Lower leg skin (tissue), 4 donors: ENCODE data around the gene MYRF. TPM values are rescaled to one million over a fixed set of nuclear protein-coding genes. Genes with fewer than 3 reads are reported as not detected.

Source experiments
- DNase-seq, 2 donors: peaks; one replicate each; pipeline ENCODE4 v3.0.0-alpha.2; 2019; ENCODE audit warnings: low spot score in 2 of 2
- H3K4me3 ChIP-seq: fragments of 200-600 bp; sonication (generic); 2 replicates; pipeline ENCODE4 v1.5.1; 2017; ENCODE audit warnings: mild to moderate bottlenecking, low read depth; ENCODE audit not compliant: poor library complexity, severe bottlenecking
- CTCF ChIP-seq, 3 donors: fragments of 450-650 bp; IDR thresholded peaks; one replicate each; pipeline ENCODE4 v1.5.1; 2016; ENCODE audit warnings: antibody characterized with exemption in 3 of 3, mild to moderate bottlenecking in 3 of 3, moderate library complexity in 2 of 3
- POLR2A ChIP-seq, 2 donors: fragments of 450-650 bp; IDR thresholded peaks; one replicate each; pipeline ENCODE4 v1.6.1; 2016 to 2017; ENCODE audit warnings: antibody characterized with exemption in 2 of 2, mild to moderate bottlenecking in 1 of 2, moderate library complexity in 1 of 2
- WGBS, 2 donors: methylation state at CpG; one replicate each; pipeline ENCODE4 v1.1.5; 2018; 5-methylcytosine and 5-hydroxymethylcytosine counted together
- intact Hi-C: fragments of 100-400 bp; cut with DNase I; formaldehyde crosslinking; loops from one replicate; pipeline ENCODE4 v1.15.0; 2023; ENCODE audit warnings: low total_unique reads
- total RNA-seq, 4 donors: library from RNA; depleted of rRNA; stranded (reverse); fragments of >200 nt; gene quantifications; one replicate each; pipeline ENCODE4 v1.1.0, GENCODE V29; 2016

MYRF gene
- total RNA-seq, 4 donors from 2014 or later = 0.23 to 2.6 (median 1.4) TPM; not detected in 1

- no peak overlapping the region for H3K4me3 ChIP-seq
- no peak for DNase-seq
- intact Hi-C loops = no loop called here
- TF ChIP-seq POLR2A (IDR thresholded peaks at IDR 0.05) = no peak
- no peak for TF ChIP-seq CTCF (IDR thresholded peaks at IDR 0.05)
- 93 to 99% methylated on average over 6 of the region's 6 CpGs for WGBS, 2 donors
These were observed 39.6 kb upstream of the MYRF start for GRCh38 chr11:61712846-61713245.

- H3K4me3 ChIP-seq = no peak overlapping the region
- intact Hi-C loops = no loop called here
- WGBS, 2 donors = 75 to 76% methylated on average over 3 to 9 of the region's 9 CpGs
- no peak for TF ChIP-seq CTCF (IDR thresholded peaks at IDR 0.05)
- TF ChIP-seq POLR2A (IDR thresholded peaks at IDR 0.05) = no peak
- DNase-seq = no peak
These were observed 39.0 kb upstream of the MYRF start for GRCh38 chr11:61713464-61713863.

- TF ChIP-seq CTCF (IDR thresholded peaks at IDR 0.05) (no peak), POLR2A (IDR thresholded peaks at IDR 0.05) (no peak)
- no peak for DNase-seq
- intact Hi-C loops = no loop called here
- H3K4me3 ChIP-seq = no peak overlapping the region
- 62 to 84% methylated on average over 4 of the region's 5 CpGs for WGBS, 2 donors
These were observed 38.5 kb upstream of the MYRF start for GRCh38 chr11:61713906-61714305.

GRCh38 chr11:61714316-61714715 lies 38.1 kb upstream of the MYRF start:
- intact Hi-C loops = no loop called here
- WGBS, 2 donors = 68% methylated on average over 5 to 6 of the region's 6 CpGs
- TF ChIP-seq CTCF (IDR thresholded peaks at IDR 0.05) (no peak), POLR2A (IDR thresholded peaks at IDR 0.05) (no peak)
- no peak for DNase-seq
- H3K4me3 ChIP-seq = no peak overlapping the region

GRCh38 chr11:61714916-61715315 lies 37.5 kb upstream of the MYRF start:
- TF ChIP-seq CTCF (IDR thresholded peaks at IDR 0.05) (no peak), POLR2A (IDR thresholded peaks at IDR 0.05) (no peak)
- WGBS, 2 donors = 94% methylated on average over 5 of the region's 5 CpGs
- DNase-seq = no peak
- H3K4me3 ChIP-seq = no peak overlapping the region
- intact Hi-C loops = no loop called here

GRCh38 chr11:61715867-61716266 lies 36.6 kb upstream of the MYRF start:
- DNase-seq = no peak
- no peak overlapping the region for H3K4me3 ChIP-seq
- intact Hi-C loops = no loop called here
- 52 to 62% methylated on average over 4 of the region's 4 CpGs for WGBS, 2 donors
- TF ChIP-seq CTCF (IDR thresholded peaks at IDR 0.05) = no peak
- TF ChIP-seq POLR2A (IDR thresholded peaks at IDR 0.05) = no peak
